SU-DHL-6 (cell line): ENCODE measurements around the gene UBE2E3.

Experiments
- EZH2phosphoT487 ChIP-seq: fragments of 200-600 bp; sonication (generic), shearing (Covaris generic); conservative IDR thresholded peaks from 2 replicates; pipeline ENCODE4 v1.6.1; 2018; ENCODE audit warnings: mild to moderate bottlenecking, antibody characterized with exemption, low read length, moderate library complexity, mixed read lengths
- TF ChIP-seq, protein P1 (sequence below): fragments of 200-600 bp; sonication (generic); IDR thresholded peaks from one replicate; pipeline ENCODE4 v1.5.1; 2017; ENCODE audit warnings: antibody characterized with exemption, mild to moderate bottlenecking, low read length, moderate library complexity; ENCODE audit not compliant: insufficient read depth, poor library complexity, severe bottlenecking

DNA sequence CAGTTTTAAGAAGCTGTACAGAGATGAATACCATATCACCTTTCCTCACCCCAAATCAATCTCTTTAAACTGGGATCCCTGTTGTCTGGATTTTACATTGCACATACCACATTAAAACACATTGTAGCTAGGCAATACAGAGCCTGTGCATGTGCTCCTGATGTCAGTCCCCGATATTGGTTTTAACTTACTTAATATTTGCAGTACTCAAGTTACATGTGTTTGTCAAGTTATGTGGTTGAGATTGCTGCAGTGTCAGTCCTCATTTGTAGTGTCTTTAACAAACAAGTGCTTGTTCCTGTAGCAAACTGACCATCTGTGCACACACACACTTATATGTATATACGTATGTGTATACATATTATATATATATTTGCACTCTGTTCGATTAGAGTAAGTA, 10.4 kb upstream of the UBE2E3 start:
- TF ChIP-seq, protein P1, sequence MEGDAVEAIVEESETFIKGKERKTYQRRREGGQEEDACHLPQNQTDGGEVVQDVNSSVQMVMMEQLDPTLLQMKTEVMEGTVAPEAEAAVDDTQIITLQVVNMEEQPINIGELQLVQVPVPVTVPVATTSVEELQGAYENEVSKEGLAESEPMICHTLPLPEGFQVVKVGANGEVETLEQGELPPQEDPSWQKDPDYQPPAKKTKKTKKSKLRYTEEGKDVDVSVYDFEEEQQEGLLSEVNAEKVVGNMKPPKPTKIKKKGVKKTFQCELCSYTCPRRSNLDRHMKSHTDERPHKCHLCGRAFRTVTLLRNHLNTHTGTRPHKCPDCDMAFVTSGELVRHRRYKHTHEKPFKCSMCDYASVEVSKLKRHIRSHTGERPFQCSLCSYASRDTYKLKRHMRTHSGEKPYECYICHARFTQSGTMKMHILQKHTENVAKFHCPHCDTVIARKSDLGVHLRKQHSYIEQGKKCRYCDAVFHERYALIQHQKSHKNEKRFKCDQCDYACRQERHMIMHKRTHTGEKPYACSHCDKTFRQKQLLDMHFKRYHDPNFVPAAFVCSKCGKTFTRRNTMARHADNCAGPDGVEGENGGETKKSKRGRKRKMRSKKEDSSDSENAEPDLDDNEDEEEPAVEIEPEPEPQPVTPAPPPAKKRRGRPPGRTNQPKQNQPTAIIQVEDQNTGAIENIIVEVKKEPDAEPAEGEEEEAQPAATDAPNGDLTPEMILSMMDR: no peak
- no peak for TF ChIP-seq EZH2phosphoT487
